Choroid plexus epithelial cell (primary cell): Measurements from ENCODE around the gene PGBD2.
A peak's percentile ranks its signal among the peaks of the same experiment; 100 is the strongest.
"Not testable (repeated sequence)": the region's sequence is repeated elsewhere in the genome, so short reads cannot be mapped to it uniquely, and the experiment has no call there.

Experiments
- DNase-seq: peaks from one replicate; pipeline ENCODE4 v3.0.0-alpha.2; 2010; ENCODE audit warnings: low read depth
- H3K4me3 ChIP-seq: 2 replicates; pipeline ENCODE4 v1.5.1; 2011; ENCODE audit warnings: low read depth, mild to moderate bottlenecking, control low read depth, low read length, moderate library complexity

Gene PGBD2

DNA sequence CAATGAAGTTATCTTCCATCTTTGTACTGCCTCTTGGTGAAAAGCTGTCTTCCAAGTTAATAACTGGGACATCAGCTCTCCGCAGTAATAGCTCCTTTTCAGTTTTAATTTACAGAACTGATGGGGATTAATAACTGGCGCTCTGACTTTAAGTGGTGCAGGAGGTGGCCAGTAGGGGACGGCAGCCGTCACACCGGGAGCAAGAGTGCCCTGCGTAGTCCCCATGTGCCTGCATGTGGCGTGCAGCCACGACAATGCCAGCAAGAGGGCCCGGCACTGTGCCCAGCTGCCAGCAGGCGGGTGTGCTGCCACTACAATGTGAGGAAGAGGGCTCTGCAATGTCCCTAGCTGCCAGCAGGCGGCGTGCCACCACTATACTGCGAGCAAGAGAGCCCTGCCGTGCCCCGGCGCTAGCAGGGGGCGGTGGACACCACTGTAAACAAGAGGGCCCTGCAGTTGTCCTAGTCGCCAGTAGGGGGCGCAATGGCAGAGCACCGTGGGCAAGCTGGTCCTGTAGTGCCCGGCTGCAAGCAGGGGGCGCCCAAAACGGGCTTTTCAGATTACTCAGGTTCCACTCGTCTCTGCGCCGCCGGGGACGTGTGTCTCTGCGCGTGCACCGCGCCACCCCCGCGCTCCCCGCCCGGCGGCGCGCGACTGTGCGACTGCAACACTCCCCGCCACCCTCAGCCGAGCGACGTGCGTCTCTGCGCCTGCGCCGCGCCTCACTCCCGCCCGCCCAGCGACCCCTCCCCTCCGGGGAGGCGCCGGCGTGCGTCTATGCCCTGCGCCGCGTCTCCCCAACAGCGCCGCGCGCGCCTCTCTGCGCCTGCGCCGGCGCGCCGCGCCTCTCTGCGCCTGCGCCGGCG is 38.3 kb downstream of the PGBD2 start:
- H3K4me3 ChIP-seq, DNase-seq: not testable (repeated sequence)

DNA sequence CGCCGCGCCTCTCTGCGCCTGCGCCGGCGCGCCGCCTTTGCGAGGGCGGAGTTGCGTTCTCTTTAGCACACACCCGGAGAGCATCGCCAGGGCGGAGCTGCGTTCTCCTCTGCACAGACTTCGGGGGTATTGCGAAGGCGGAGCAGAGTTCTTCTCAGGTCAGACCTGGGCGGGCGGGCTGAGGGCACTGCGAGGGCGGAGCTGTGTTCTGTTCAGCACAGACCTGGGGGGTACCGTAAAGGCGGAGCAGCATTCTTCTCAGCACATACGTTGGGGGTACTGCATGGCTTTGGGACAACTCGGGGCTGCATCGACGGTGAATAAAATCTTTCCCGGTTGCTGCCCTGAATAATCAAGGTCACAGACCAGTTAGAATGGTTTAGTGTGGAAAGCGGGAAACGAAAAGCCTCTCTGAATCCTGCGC is 39.0 kb downstream of the PGBD2 start:
- not testable (repeated sequence) for DNase-seq, H3K4me3 ChIP-seq

DNA sequence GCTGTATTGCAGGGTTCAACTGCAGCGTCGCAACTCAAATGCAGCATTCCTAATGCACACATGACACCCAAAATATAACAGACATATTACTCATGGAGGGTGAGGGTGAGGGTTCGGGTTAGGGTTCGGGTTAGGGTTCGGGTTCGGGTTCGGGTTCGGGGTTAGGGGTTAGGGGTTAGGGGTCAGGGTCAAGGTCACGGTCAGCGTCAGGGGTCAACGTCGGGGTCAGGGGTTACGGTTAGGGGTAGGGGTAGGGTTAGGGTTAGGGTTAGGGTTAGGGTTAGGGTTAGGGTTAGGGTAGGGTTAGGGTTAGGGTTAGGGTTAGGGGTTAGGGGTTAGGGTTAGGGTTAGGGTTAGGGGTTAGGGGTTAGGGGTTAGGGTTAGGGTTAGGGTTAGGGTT is 39.4 kb downstream of the PGBD2 start:
- H3K4me3 ChIP-seq, result not testable (repeated sequence)
- DNase-seq, result peak; percentile 13

DNA sequence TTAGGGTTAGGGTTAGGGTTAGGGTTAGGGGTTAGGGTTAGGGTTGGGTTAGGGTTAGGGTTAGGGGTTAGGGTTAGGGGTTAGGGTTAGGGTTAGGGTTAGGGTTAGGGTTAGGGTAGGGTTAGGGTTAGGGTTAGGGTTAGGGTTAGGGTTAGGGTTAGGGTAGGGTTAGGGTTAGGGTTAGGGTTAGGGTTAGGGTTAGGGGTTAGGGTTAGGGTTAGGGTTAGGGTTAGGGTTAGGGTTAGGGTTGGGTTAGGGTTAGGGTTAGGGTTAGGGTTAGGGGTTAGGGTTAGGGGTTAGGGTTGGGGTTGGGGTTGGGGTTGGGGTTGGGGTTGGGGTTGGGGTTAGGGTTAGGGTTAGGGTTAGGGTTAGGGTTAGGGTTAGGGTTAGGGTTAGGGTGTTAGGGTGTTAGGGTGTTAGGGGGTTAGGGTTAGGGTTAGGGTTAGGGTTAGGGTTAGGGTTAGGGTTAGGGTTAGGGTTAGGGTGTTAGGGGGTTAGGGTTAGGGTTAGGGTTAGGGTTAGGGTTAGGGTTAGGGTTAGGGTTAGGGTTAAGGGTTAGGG is 39.9 kb downstream of the PGBD2 start:
- H3K4me3 ChIP-seq, result not testable (repeated sequence)

More for the DNA sequence above, 39.9 kb downstream of the PGBD2 start:
- DNase-seq, result not testable (repeated sequence)
